ENCODE data around the gene LY6G5B. TPM values are rescaled to one million over a fixed set of nuclear protein-coding genes. Genes with fewer than 3 reads are reported as not detected.
A peak's percentile ranks its signal among the peaks of the same experiment; 100 is the strongest.

The LY6G5B gene
- total RNA-seq, 1 donor from 2014 or later, result 12.6 TPM

DNA sequence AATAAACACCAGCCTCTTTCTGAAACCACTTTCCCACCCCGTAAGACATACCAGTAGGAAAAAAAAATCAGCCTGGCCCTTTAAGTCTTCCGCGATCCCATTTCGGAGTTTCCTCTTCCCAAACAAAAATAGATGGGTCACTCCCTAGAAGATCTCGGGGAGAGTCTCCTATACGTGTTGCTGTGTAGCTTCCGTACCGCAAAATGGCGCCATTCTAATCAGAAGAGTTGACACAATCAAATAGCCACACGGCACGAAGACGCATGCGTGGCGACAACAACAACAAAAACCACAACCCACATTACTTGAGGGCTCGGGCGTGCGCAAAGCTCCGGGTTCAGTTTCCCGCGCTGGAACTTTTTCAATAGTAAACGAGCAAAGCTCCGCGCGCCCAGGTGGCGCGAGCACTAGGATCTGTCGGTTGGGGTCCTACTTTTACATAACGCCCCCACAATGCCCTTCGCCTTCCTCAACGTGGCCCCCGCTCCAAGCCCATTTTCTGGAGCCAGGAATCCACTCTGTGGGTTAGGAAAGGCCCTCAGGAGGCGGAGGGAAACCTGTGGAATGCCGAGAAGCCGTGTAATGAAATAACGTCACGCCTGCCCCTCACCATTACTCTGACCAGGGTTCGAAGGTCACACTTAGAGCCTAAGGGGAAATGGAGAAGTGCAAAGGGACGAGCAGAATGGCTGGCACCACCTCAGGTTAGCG lies 4.8 kb upstream of the LY6G5B start, which contains the start of gene GPANK1:
TSS of gene GPANK1 (minus strand) at position 208 of the 711 bp plus-strand sequence. CDS start 519 bp downstream, outside the sequence.
- H3K9me3 ChIP-seq, result no peaks in the 10 kb centered on the region
- TF ChIP-seq, protein P1, sequence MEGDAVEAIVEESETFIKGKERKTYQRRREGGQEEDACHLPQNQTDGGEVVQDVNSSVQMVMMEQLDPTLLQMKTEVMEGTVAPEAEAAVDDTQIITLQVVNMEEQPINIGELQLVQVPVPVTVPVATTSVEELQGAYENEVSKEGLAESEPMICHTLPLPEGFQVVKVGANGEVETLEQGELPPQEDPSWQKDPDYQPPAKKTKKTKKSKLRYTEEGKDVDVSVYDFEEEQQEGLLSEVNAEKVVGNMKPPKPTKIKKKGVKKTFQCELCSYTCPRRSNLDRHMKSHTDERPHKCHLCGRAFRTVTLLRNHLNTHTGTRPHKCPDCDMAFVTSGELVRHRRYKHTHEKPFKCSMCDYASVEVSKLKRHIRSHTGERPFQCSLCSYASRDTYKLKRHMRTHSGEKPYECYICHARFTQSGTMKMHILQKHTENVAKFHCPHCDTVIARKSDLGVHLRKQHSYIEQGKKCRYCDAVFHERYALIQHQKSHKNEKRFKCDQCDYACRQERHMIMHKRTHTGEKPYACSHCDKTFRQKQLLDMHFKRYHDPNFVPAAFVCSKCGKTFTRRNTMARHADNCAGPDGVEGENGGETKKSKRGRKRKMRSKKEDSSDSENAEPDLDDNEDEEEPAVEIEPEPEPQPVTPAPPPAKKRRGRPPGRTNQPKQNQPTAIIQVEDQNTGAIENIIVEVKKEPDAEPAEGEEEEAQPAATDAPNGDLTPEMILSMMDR (IDR thresholded peaks at IDR 0.05), result no peak
- ATAC-seq (peak; percentile 61), DNase-seq (peak; percentile 92)
- no peaks in the 10 kb centered on the region for H3K27me3 ChIP-seq
- intact Hi-C loops (cut with DNase I), result no loop called here
- H3K36me3 ChIP-seq, result peaks cover 48% of the 10 kb centered on the region
- H3K4me1 ChIP-seq, result peaks cover 33% of the 10 kb centered on the region
- peak within 1 kb of the TSS; percentile 63 for H3K4me3 ChIP-seq
- H3K27ac ChIP-seq, result peak within 1 kb of the TSS; percentile 93

DNA sequence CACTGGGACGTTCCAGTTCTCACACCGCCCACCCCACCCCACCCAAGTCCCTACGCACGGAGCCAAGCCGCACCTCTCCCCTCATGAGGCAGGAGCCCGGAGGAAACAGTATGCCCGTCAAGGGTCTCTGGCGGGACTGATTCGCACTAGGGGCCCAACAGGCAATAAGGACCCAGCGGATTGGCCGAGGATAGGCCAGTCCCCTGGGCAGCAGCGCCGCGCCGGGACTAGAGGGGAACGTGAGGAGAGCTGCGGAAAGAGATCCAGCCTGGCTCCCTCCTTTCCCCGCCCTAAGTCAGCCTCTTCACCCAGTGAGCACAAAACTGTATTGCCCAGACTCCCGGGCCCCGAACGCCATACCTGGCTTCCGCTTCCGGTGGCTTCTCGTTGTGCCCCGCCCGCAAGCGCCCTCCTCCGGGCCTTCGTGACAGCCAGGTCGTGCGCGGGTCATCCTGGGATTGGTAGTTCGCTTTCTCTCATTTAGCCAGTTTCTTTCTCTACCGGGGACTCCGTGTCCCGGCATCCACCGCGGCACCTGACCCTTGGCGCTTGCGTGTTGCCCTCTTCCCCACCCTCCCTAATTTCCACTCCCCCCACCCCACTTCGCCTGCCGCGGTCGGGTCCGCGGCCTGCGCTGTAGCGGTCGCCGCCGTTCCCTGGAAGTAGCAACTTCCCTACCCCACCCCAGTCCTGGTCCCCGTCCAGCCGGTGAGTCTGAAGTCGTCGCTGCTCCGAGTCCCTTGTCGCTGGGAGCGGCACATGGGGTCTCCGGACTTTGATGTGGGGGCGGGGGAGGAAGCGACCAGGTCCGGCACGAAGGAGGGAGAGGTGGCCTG lies 4.1 kb upstream of the LY6G5B start, which contains the start of gene CSNK2B:
TSS of gene CSNK2B (plus strand) at position 580 of the 836 bp plus-strand sequence. CDS start 752 bp downstream, outside the sequence.
- Histone ChIP-seq H3K4me3 (peak within 1 kb of the TSS; percentile 63), H3K9me3 (no peaks in the 10 kb centered on the region), H3K27me3 (no peaks in the 10 kb centered on the region), H3K4me1 (peaks cover 33% of the 10 kb centered on the region), H3K36me3 (peaks cover 55% of the 10 kb centered on the region), H3K27ac (peak within 1 kb of the TSS; percentile 93)
- intact Hi-C loops (cut with DNase I), result no loop called here
- TF ChIP-seq, protein P1 (IDR thresholded peaks at IDR 0.05), result peak; percentile 21
- peak; percentile 99 for DNase-seq
- peak; percentile 94 for ATAC-seq

DNA sequence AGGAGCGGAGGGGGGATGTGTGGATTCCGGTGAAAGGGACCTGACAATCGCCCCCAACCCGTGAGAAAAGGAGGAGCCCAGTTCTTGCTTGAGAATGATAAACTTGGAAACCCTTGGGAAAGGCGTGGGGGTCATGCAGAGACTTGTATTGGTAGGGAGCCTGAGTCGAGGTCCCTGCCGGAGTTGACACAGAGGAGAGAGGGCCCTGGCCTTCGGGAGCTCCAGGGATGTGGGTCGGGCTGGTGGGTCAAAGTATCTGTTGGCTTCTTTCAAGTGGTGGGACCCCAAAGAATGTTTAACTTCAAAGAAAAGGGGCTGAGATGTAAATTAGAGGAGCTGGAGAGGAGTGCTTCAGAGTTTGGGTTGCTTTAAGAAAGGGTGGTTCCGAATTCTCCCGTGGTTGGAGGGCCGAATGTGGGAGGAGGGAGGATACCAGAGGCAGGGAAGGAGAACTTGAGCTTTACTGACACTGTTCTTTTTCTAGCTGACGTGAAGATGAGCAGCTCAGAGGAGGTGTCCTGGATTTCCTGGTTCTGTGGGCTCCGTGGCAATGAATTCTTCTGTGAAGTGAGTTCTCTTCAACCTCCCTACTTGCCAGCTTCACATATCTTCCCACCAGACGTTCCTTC lies 3.3 kb upstream of the LY6G5B start:
- intact Hi-C loops (cut with DNase I), result no loop called here
- TF ChIP-seq, protein P1 (IDR thresholded peaks at IDR 0.05), result no peak
- peak overlapping the region; percentile 63 for H3K4me3 ChIP-seq
- H3K4me1 ChIP-seq, result peaks cover 33% of the 10 kb centered on the region
- H3K9me3 ChIP-seq, result no peaks in the 10 kb centered on the region
- peaks cover 63% of the 10 kb centered on the region for H3K36me3 ChIP-seq
- H3K27me3 ChIP-seq, result no peaks in the 10 kb centered on the region
- peak overlapping the region; percentile 93 for H3K27ac ChIP-seq
- ATAC-seq (no peak), DNase-seq (no peak)

DNA sequence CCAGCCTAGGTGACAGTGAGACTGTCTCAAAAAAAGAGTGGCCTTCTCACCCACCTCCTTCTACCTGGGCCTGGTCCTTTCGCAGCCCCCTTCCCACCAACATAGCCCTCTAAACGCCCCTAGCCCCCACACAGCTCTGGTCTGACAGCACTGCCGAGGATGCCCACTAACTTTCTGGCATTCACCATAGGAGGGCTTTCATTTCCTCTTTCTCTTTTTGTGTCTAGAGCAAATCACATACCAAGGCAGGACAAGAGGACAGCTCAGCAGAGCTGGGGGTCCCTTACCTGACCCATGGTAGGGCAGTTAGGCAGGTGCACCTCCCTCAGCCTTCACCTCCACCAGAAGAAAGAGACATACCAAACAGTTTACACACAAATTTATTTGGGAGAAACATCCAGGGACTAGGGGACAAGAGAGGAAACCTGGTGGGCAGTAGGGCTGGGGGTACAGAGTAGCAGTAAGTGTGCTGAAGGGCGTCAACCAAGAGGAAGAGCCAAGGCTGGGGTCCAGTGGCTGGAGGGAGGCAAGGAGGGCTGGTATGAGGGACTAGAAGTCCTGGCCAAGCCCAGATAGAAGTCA lies 6.6 kb downstream of the LY6G5B start:
- no peak for ATAC-seq
- no peaks in the 10 kb centered on the region for H3K27me3 ChIP-seq
- H3K4me1 ChIP-seq, result peaks cover 11% of the 10 kb centered on the region
- no peak overlapping the region for H3K4me3 ChIP-seq
- no peak for DNase-seq
- intact Hi-C loops (cut with DNase I), result no loop called here
- H3K36me3 ChIP-seq, result peaks cover 21% of the 10 kb centered on the region
- TF ChIP-seq, protein P1 (IDR thresholded peaks at IDR 0.05), result no peak
- H3K9me3 ChIP-seq, result no peaks in the 10 kb centered on the region
- no peak overlapping the region for H3K27ac ChIP-seq

DNA sequence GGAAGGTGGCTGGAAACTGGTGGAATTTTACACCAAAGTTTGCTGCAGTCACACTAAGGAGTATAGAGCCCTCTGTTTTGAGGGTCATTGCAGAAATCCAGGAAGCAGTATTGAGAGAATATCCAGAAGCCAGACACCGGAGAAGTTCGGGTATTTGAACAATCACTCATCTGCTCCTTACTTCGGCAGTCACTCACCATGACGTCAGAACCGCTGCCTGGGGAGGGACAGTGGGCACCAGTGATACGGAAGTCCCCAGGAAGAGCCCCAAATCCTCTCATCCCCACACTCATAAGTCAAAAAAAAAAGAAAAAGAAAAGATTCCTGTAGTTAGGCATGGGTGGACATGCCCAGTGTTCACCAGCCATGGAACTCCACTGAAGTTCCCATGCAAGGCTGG lies 7.1 kb downstream of the LY6G5B start:
- ATAC-seq, result no peak
- no peak overlapping the region for H3K27ac ChIP-seq
- H3K9me3 ChIP-seq, result no peaks in the 10 kb centered on the region
- intact Hi-C loops (cut with DNase I), result no loop called here
- peaks cover 16% of the 10 kb centered on the region for H3K4me1 ChIP-seq
- no peaks in the 10 kb centered on the region for H3K27me3 ChIP-seq
- no peak for DNase-seq
- TF ChIP-seq, protein P1 (IDR thresholded peaks at IDR 0.05), result no peak
- peaks cover 16% of the 10 kb centered on the region for H3K36me3 ChIP-seq
- H3K4me3 ChIP-seq, result no peak overlapping the region

Measured in upper lobe of right lung (tissue), 1 donor.